Upper lobe of left lung (tissue), 6 donors: ENCODE results near the gene TCERG1L. TPM values are rescaled to one million over a fixed set of nuclear protein-coding genes. Genes with fewer than 3 reads are reported as not detected.

ENCODE experiments used
- ATAC-seq, 2 donors: fragments of 200-7000 bp; cut with Tn5 transposase; one replicate each; pipeline ENCODE4 v1.9.1; 2022; ENCODE audit warnings: mild to moderate bottlenecking in 2 of 2, moderate library complexity in 2 of 2; ENCODE audit not compliant: low FRiP score in 2 of 2
- DNase-seq, 2 donors: peaks; one replicate each; pipeline ENCODE4 v3.0.0-alpha.2; 2019 to 2020
- H3K27ac ChIP-seq, 4 donors: fragments of 200-600 bp; sonication (generic); one replicate each; pipeline ENCODE4 v1.5.1; 2016 to 2019
- H3K27me3 ChIP-seq, 4 donors: fragments of 200-600 bp; sonication (generic); one replicate each; pipeline ENCODE4 v1.5.1; 2017 to 2019
- H3K36me3 ChIP-seq, 4 donors: fragments of 200-600 bp; sonication (generic); one replicate each; pipeline ENCODE4 v1.5.1; 2016 to 2019
- H3K4me1 ChIP-seq, 4 donors: fragments of 200-600 bp; sonication (generic); one replicate each; pipeline ENCODE4 v1.5.1; 2018 to 2019
- H3K4me3 ChIP-seq, 4 donors: fragments of 200-600 bp; sonication (generic); one replicate each; pipeline ENCODE4 v1.5.1; 2017 to 2019; ENCODE audit warnings: mild to moderate bottlenecking in 2 of 4, moderate library complexity in 1 of 4
- H3K9me3 ChIP-seq, 4 donors: fragments of 200-600 bp; sonication (generic); one replicate each; pipeline ENCODE4 v1.5.1; 2018 to 2019
- EP300 ChIP-seq, 4 donors: sonication (generic); formaldehyde crosslinking; IDR thresholded peaks; one replicate each; pipeline ENCODE4 v1.5.1; 2017; ENCODE audit warnings: antibody characterized with exemption in 4 of 4, control low read depth in 2 of 4
- POLR2A ChIP-seq, 4 donors: fragments of 450-650 bp; IDR thresholded peaks; one replicate each; pipeline ENCODE4 v1.5.1; 2016 to 2017; ENCODE audit warnings: antibody characterized with exemption in 4 of 4, mild to moderate bottlenecking in 2 of 4
- POLR2AphosphoS5 ChIP-seq, 2 donors: sonication (generic); formaldehyde crosslinking; IDR thresholded peaks; one replicate each; pipeline ENCODE4 v1.5.1; 2017; ENCODE audit warnings: antibody characterized with exemption in 2 of 2
- WGBS, 2 donors: methylation state at CpG; one replicate each; pipeline ENCODE4 v1.1.5; 2017 to 2018; 5-methylcytosine and 5-hydroxymethylcytosine counted together
- total RNA-seq, 6 donors: library from RNA; depleted of rRNA in 4 of 6; stranded (reverse); fragments of >200 nt in 4 of 6; gene quantifications; one replicate each; pipeline versions ENCODE4 v1.1.0 to v1.2.1, GENCODE V29; 2016 to 2021
- TF ChIP-seq, protein P1 (sequence below), 6 experiments: fragments of 450-650 bp in 4 of 6; fragments of 200-600 bp in 2 of 6; sonication (generic) in 2 of 6; IDR thresholded peaks; one replicate each; pipeline ENCODE4 v1.5.1; 2016 to 2019; ENCODE audit warnings: antibody characterized with exemption in 6 of 6
- donor health status: DM: no; HTN: no; CAD: no; lungs with moderate emphysema.
- donor health status: DM: no; HTN: yes; CAD: no; lungs with severe emphysema.

TCERG1L gene
- total RNA-seq, 6 donors from 2014 or later, result 0.10 TPM; not detected in 5

DNA sequence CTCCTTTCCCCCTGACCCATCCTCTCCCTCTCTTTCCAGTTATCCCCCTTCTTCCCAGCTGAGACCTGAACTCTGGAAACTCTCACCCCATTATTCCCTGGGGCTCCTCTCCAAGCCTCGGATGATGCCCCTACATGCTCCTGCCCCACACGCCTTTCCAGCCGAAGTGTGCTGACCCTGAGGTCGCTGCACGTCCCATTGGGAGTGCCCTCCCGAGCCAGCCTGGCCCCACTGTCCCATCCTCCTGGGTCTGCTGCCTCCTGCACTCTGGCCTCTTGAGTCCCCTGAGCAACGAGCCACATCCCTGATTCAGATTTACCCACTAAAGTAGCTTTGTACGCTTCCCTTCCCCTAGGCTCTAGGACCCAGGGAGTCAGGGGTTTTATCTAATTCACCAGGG is 87.4 kb downstream of the TCERG1L start:
- Histone ChIP-seq H3K4me3 (no peak overlapping the region), H3K27ac (no peak overlapping the region), H3K36me3 (no peaks in the 10 kb centered on the region), H3K4me1 (no peaks in the 10 kb centered on the region), H3K27me3 (no peaks in the 10 kb centered on the region), H3K9me3 (no peaks in the 10 kb centered on the region)
- 71 to 74% methylated on average over 8 of the region's 8 CpGs for WGBS, 2 donors
- ATAC-seq (no peak), DNase-seq (no peak)
- TF ChIP-seq, protein P1, sequence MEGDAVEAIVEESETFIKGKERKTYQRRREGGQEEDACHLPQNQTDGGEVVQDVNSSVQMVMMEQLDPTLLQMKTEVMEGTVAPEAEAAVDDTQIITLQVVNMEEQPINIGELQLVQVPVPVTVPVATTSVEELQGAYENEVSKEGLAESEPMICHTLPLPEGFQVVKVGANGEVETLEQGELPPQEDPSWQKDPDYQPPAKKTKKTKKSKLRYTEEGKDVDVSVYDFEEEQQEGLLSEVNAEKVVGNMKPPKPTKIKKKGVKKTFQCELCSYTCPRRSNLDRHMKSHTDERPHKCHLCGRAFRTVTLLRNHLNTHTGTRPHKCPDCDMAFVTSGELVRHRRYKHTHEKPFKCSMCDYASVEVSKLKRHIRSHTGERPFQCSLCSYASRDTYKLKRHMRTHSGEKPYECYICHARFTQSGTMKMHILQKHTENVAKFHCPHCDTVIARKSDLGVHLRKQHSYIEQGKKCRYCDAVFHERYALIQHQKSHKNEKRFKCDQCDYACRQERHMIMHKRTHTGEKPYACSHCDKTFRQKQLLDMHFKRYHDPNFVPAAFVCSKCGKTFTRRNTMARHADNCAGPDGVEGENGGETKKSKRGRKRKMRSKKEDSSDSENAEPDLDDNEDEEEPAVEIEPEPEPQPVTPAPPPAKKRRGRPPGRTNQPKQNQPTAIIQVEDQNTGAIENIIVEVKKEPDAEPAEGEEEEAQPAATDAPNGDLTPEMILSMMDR (IDR thresholded peaks at IDR 0.05), result no peak
- TF ChIP-seq POLR2A (IDR thresholded peaks at IDR 0.05), result no peak
- TF ChIP-seq POLR2AphosphoS5 (IDR thresholded peaks at IDR 0.05), result no peak
- no peak for TF ChIP-seq EP300 (IDR thresholded peaks at IDR 0.05)

DNA sequence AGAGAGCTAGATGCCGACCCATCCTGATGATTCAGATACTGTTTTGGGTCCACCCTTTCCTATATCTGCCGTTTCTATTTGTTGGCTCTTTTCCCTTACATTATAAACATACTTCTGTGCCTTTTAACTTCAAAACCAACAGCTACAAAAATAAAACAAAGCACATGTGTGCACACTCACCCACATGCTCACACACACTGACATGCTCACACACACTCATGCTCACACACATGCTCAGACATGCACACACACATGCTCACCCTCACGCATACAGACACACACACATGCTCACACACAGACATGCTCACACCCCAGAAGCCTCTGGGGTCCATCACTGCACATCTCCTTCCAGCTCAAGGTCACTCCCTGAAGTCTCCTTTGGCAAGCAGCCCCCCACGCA is 88.1 kb downstream of the TCERG1L start:
- DNase-seq (no peak), ATAC-seq (no peak)
- 56 to 76% methylated on average over 4 of the region's 4 CpGs for WGBS, 2 donors
- Histone ChIP-seq H3K27ac (no peak overlapping the region), H3K4me1 (no peaks in the 10 kb centered on the region), H3K4me3 (no peak overlapping the region), H3K9me3 (no peaks in the 10 kb centered on the region), H3K36me3 (no peaks in the 10 kb centered on the region), H3K27me3 (no peaks in the 10 kb centered on the region)
- TF ChIP-seq EP300 (IDR thresholded peaks at IDR 0.05) (no peak), POLR2AphosphoS5 (IDR thresholded peaks at IDR 0.05) (no peak), POLR2A (IDR thresholded peaks at IDR 0.05) (no peak)
- TF ChIP-seq, protein P1 (IDR thresholded peaks at IDR 0.05), result no peak

DNA sequence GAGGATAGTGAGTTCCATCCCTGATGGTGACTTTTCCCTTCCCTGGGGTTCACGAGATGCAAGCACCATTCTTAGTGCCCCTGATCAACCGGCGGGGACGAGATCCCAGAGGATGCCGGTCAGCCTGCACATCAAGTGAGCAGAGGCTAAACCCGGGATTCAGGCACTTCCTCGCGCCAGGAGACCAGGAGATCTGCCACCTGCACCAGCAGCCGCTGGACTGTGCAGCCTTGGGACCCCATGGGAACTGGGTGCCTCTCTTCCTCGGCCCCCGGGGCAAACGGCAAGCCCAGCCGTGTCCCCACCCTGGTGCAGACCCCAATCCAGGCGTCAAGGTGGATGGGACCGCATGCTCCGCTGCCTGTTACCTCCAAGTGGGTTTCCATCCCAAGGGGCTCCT is 88.5 kb downstream of the TCERG1L start:
- 90 to 94% methylated on average over 5 to 15 of the region's 16 CpGs for WGBS, 2 donors
- no peak overlapping the region for H3K27ac ChIP-seq
- no peak for ATAC-seq
- no peak for DNase-seq
- TF ChIP-seq POLR2AphosphoS5 (IDR thresholded peaks at IDR 0.05) (no peak), EP300 (IDR thresholded peaks at IDR 0.05) (no peak), POLR2A (IDR thresholded peaks at IDR 0.05) (no peak)
- TF ChIP-seq, protein P1 (IDR thresholded peaks at IDR 0.05), result no peak
- H3K4me1 ChIP-seq, result no peaks in the 10 kb centered on the region
- no peaks in the 10 kb centered on the region for H3K27me3 ChIP-seq
- H3K4me3 ChIP-seq, result no peak overlapping the region
- no peaks in the 10 kb centered on the region for H3K36me3 ChIP-seq
- H3K9me3 ChIP-seq, result no peaks in the 10 kb centered on the region

DNA sequence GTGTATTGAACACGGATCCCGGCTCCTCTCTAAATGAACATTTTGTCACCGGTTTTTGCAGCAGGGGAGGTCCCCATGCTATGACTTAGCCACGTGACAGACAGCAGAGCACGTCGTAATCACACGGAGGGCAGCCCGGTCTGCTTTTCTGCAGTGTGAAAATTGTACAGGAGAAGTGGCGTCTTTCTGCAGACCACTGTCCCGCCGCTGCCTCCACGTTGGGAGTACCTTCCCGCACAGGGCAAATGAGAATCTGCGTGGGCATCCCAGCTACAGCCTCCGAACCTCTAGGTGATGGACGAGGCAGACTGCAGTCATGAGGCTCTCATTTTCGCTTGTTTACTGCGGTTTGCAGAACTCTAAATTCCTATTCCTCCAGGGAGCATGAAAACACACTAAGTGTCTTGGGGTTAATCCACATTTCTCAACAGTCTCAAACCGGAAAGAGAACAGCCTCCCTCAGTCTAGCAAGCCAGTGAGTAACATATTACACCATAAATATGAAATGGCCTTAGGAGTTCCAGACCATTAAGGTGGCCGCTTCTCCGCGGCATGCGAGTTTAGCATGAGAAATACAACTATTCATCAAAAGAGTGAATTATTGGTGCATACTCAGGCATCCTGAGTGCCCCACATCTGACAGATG is 89.8 kb downstream of the TCERG1L start:
- Histone ChIP-seq H3K27me3 (no peaks in the 10 kb centered on the region), H3K27ac (no peak overlapping the region), H3K4me1 (no peaks in the 10 kb centered on the region), H3K36me3 (no peaks in the 10 kb centered on the region), H3K4me3 (no peak overlapping the region), H3K9me3 (no peaks in the 10 kb centered on the region)
- DNase-seq (no peak), ATAC-seq (no peak)
- 86 to 89% methylated on average over 21 to 23 of the region's 23 CpGs for whole genome bisulfite sequencing, 2 donors
- no peak for TF ChIP-seq POLR2AphosphoS5 (IDR thresholded peaks at IDR 0.05)
- TF ChIP-seq, protein P1 (IDR thresholded peaks at IDR 0.05), result no peak
- no peak for TF ChIP-seq EP300 (IDR thresholded peaks at IDR 0.05)
- TF ChIP-seq POLR2A (IDR thresholded peaks at IDR 0.05), result no peak

DNA sequence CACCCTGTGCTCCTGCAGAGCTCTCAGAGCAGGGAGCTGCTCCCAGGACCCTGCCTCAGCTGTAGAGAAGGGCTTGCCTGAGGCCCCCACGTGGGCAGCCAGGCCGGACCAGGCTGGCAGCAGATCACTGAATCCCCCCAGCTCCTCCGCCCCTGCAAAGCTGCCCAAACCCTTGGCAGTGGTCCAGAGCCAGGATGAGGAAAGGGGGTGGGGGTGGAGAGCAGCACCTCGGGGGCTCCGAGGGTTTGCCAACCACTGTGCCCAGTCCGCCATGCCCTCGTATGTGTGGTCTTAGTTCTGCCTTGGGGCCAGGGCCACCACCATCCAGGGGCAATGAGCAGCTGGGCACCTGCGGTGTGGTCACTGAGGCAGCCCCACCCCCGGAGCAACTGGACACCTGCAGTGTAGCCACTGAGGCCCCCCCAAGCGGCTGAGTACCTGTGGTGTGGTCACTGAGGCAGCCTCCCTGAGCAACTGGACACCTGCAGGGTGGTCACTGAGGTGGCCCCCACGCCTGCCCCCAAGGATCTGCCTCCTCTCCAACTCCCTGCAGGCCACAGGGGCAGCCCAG is 90.8 kb downstream of the TCERG1L start:
- ATAC-seq (no peak), DNase-seq (no peak)
- no peak overlapping the region for H3K27ac ChIP-seq
- no peaks in the 10 kb centered on the region for H3K27me3 ChIP-seq
- no peaks in the 10 kb centered on the region for H3K36me3 ChIP-seq
- 60 to 79% methylated on average over 2 to 8 of the region's 11 CpGs for WGBS, 2 donors
- H3K9me3 ChIP-seq, result no peaks in the 10 kb centered on the region
- H3K4me3 ChIP-seq, result no peak overlapping the region
- no peaks in the 10 kb centered on the region for H3K4me1 ChIP-seq
- TF ChIP-seq POLR2A (IDR thresholded peaks at IDR 0.05), result no peak
- TF ChIP-seq EP300 (IDR thresholded peaks at IDR 0.05), result no peak
- TF ChIP-seq, protein P1 (IDR thresholded peaks at IDR 0.05), result no peak
- no peak for TF ChIP-seq POLR2AphosphoS5 (IDR thresholded peaks at IDR 0.05)
